H9 (cell line): ENCODE data around the gene NEMP1. TPM values are rescaled to one million over a fixed set of nuclear protein-coding genes. Genes with fewer than 3 reads are reported as not detected.

Experiments
- DNase-seq: peaks from one replicate; pipeline ENCODE4 v3.0.0-alpha.2; 2017
- H2AFZ ChIP-seq: one replicate; pipeline ENCODE4 v1.6.1; 2013; ENCODE audit warnings: mild to moderate bottlenecking, low read length, control low read depth, moderate library complexity
- H2AK5ac ChIP-seq: 2 replicates; pipeline ENCODE4 v1.6.1; 2013; ENCODE audit warnings: low read length, control low read depth, mixed read lengths; ENCODE audit not compliant: insufficient read length
- H2BK120ac ChIP-seq: one replicate; pipeline ENCODE4 v1.6.1; 2013; ENCODE audit warnings: low read depth, mild to moderate bottlenecking, low read length, control low read depth, inconsistent platforms; ENCODE audit not compliant: poor library complexity, severe bottlenecking
- H2BK12ac ChIP-seq: 2 replicates; pipeline ENCODE4 v1.6.1; 2013; ENCODE audit warnings: low read length, control low read depth, mixed read lengths, low read depth; ENCODE audit not compliant: insufficient read length
- H2BK15ac ChIP-seq: 2 replicates; pipeline ENCODE4 v1.6.1; 2013; ENCODE audit warnings: low read depth, low read length, control low read depth
- H2BK20ac ChIP-seq: one replicate; pipeline ENCODE4 v1.6.1; 2013; ENCODE audit warnings: low read depth, mild to moderate bottlenecking, low read length, control low read depth, inconsistent platforms; ENCODE audit not compliant: poor library complexity, severe bottlenecking
- H2BK5ac ChIP-seq: 2 replicates; pipeline ENCODE4 v1.6.1; 2013; ENCODE audit warnings: low read length, control low read depth, mixed read lengths; ENCODE audit not compliant: insufficient read length
- H3K14ac ChIP-seq: 2 replicates; pipeline ENCODE4 v1.6.1; 2013; ENCODE audit warnings: low read length, control low read depth; ENCODE audit not compliant: insufficient read depth
- H3K18ac ChIP-seq: 2 replicates; pipeline ENCODE4 v1.6.1; 2013; ENCODE audit warnings: low read depth, mild to moderate bottlenecking, mixed read lengths, low read length, control low read depth; ENCODE audit not compliant: insufficient read length
- H3K23ac ChIP-seq: 2 replicates; pipeline ENCODE4 v1.6.1; 2013; ENCODE audit warnings: low read length, control low read depth, mixed read lengths, low read depth; ENCODE audit not compliant: insufficient read length
- H3K23me2 ChIP-seq: 2 replicates; pipeline ENCODE4 v1.6.1; 2013; ENCODE audit warnings: low read depth, mild to moderate bottlenecking, mixed read lengths, low read length, control low read depth; ENCODE audit not compliant: insufficient read length, poor library complexity, severe bottlenecking
- H3K27ac ChIP-seq: 2 replicates; pipeline ENCODE4 v1.5.1; 2013; ENCODE audit warnings: low read length, control low read depth, mixed read lengths, low read depth; ENCODE audit not compliant: insufficient read length
- H3K27me3 ChIP-seq: 2 replicates; pipeline ENCODE4 v1.6.1; 2013; ENCODE audit warnings: low read length, control low read depth, inconsistent platforms; ENCODE audit not compliant: insufficient read depth
- H3K4ac ChIP-seq: 2 replicates; pipeline ENCODE4 v1.6.1; 2013; ENCODE audit warnings: low read depth, mild to moderate bottlenecking, control low read depth, inconsistent platforms, low read length, moderate library complexity
- H3K4me1 ChIP-seq: 2 replicates; pipeline ENCODE4 v1.6.1; 2013; ENCODE audit warnings: low read length, control low read depth, inconsistent platforms; ENCODE audit not compliant: insufficient read depth
- H3K4me2 ChIP-seq: 2 replicates; pipeline ENCODE4 v1.6.1; 2013; ENCODE audit warnings: low read length, control low read depth, mixed read lengths; ENCODE audit not compliant: insufficient read length, insufficient read depth
- H3K56ac ChIP-seq: 2 replicates; pipeline ENCODE4 v1.6.1; 2013; ENCODE audit warnings: low read depth, mild to moderate bottlenecking, mixed read lengths, low read length, control low read depth; ENCODE audit not compliant: insufficient read length
- H3K79me1 ChIP-seq: 2 replicates; pipeline ENCODE4 v1.6.1; 2013; ENCODE audit warnings: low read depth, mild to moderate bottlenecking, moderate library complexity, low read length, control low read depth, inconsistent platforms; ENCODE audit not compliant: insufficient read depth, poor library complexity, severe bottlenecking
- H3K79me2 ChIP-seq: 2 replicates; pipeline ENCODE4 v1.6.1; 2013; ENCODE audit warnings: low read length, control low read depth, inconsistent platforms; ENCODE audit not compliant: insufficient read depth
- H3K9ac ChIP-seq: 2 replicates; pipeline ENCODE4 v1.6.1; 2013; ENCODE audit warnings: low read length, control low read depth, mixed read lengths; ENCODE audit not compliant: insufficient read length; ENCODE audit errors: extremely low read depth
- H3K9me3 ChIP-seq: one replicate; pipeline ENCODE4 v1.6.1; 2013; ENCODE audit warnings: low read depth, low read length, inconsistent platforms; ENCODE audit not compliant: control insufficient read depth
- H3T11ph ChIP-seq: one replicate; pipeline ENCODE4 v1.6.1; 2013; ENCODE audit warnings: mild to moderate bottlenecking, low read length, control low read depth, inconsistent platforms
- H4K20me1 ChIP-seq: one replicate; pipeline ENCODE4 v1.6.1; 2013; ENCODE audit not compliant: control insufficient read depth, insufficient read length, insufficient read depth
- H4K5ac ChIP-seq: 2 replicates; pipeline ENCODE4 v1.6.1; 2013; ENCODE audit warnings: low read depth, mild to moderate bottlenecking, mixed read lengths, low read length, control low read depth; ENCODE audit not compliant: insufficient read length
- H4K8ac ChIP-seq: replicated peaks from 2 replicates; pipeline ENCODE4 v1.6.1; 2013; ENCODE audit warnings: low read length, control low read depth, mixed read lengths, low read depth; ENCODE audit not compliant: insufficient read length
- H4K91ac ChIP-seq: 2 replicates; pipeline ENCODE4 v1.6.1; 2013; ENCODE audit warnings: low read depth, mild to moderate bottlenecking, moderate library complexity, mixed read lengths, low read length, control low read depth; ENCODE audit not compliant: insufficient read length
- H3K27ac Mint-ChIP-seq, 3 experiments: 2 replicates in 2 of 3; 3 replicates in 1 of 3; pipeline ENCODE4 v1.8.0; 2020 to 2021; ENCODE audit warnings: mixed read lengths in 3 of 3, mild to moderate bottlenecking in 1 of 3, moderate library complexity in 1 of 3
- H3K27me3 Mint-ChIP-seq: 2 replicates; pipeline ENCODE4 v1.8.0; 2021; ENCODE audit warnings: low read depth, mild to moderate bottlenecking, moderate library complexity, mixed read lengths
- H3K36me3 Mint-ChIP-seq, 3 experiments: 2 replicates in 2 of 3; 3 replicates in 1 of 3; pipeline ENCODE4 v1.8.0; 2020 to 2021; ENCODE audit warnings: low read depth in 3 of 3, mixed read lengths in 3 of 3; ENCODE audit not compliant: insufficient read depth in 1 of 3
- H3K4me1 Mint-ChIP-seq, 2 experiments: 2 replicates each; pipeline ENCODE4 v1.8.0; 2020; ENCODE audit warnings: mixed read lengths in 2 of 2
- H3K4me3 Mint-ChIP-seq, 2 experiments: 2 replicates in 1 of 2; 3 replicates in 1 of 2; pipeline ENCODE4 v1.8.0; 2020 to 2021; ENCODE audit warnings: mild to moderate bottlenecking in 2 of 2, mixed read lengths in 2 of 2, moderate library complexity in 1 of 2
- H3K9me3 Mint-ChIP-seq, 2 experiments: 2 replicates in 1 of 2; 3 replicates in 1 of 2; pipeline ENCODE4 v1.8.0; 2020; ENCODE audit warnings: mild to moderate bottlenecking in 2 of 2, mixed read lengths in 2 of 2, moderate library complexity in 1 of 2
- WGBS: extraction: QIAGEN DNeasy Blood & Tissue Kit; methylation state at CpG from one replicate; pipeline ENCODE4 v1.1.7; 2013; ENCODE audit warnings: missing lambda C conversion rate, low lambda C conversion rate, mixed read lengths; ENCODE audit not compliant: insufficient read length; ENCODE audit errors: extremely low coverage; 5-methylcytosine and 5-hydroxymethylcytosine counted together
- total RNA-seq: library from RNA; stranded (reverse); gene quantifications from 2 replicates; pipeline ENCODE4 v1.2.1, GENCODE V29; 2021
- TF ChIP-seq, protein P1 (sequence below): fragments of 200-600 bp; sonication (generic); conservative IDR thresholded peaks from 3 replicates; pipeline ENCODE4 v1.8.0; 2021; ENCODE audit warnings: antibody characterized with exemption, mild to moderate bottlenecking

NEMP1 gene
- total RNA-seq, 1 experiment from 2014 or later = 50.1 TPM

DNA sequence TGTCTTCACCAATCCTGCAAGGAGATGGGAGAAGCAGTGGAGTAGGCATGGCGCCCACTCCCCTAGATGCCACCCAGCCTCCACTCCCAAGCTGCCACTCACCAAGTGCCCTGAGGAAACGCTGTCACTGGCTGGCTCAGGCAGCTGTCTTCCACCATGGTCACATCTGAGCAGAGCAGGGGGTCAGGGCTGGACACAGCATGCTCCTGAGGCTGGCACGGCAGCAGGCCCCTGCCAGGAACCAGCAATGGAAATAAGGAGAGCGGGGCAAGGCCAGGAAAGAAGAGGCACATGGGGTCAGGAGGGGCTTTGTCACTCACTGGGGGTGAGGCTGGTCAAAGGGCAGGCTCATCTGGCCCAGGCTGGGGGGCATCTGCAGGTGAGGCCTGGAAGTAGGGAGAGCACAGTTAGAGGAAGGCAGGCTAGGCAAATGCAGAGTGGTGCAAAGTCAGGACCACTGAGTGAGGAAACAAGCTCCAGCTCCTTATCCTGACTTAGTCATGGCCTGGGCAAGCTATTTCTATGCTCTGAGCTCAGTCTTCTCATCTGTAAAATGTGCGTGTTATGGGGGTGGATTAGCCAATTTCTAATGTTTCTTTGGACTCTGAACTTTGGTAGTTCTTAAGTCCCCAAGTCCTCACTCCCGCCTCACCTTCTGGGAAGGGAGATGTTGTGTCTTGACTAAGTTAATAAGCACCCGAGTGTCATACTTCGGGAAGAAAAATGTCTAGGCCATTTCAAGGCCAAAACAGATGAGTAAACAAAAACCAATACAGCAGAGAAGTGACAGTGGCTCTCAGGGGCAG is 18.4 kb upstream of the NEMP1 start:
- Histone ChIP-seq H3T11ph (no peak overlapping the region), H3K18ac (no peak overlapping the region), H4K5ac (no peak overlapping the region), H3K4me2 (no peak overlapping the region), H3K79me1 (no peaks in the 10 kb centered on the region), H2BK15ac (no peak overlapping the region), H3K4me1 (no peaks in the 10 kb centered on the region; the same call in 1 of the 2 replicates), H3K56ac (no peak overlapping the region), H2BK20ac (no peak overlapping the region), H3K9me3 (no peaks in the 10 kb centered on the region), H3K23ac (no peak overlapping the region), H4K20me1 (no peaks in the 10 kb centered on the region), H3K23me2 (no peaks in the 10 kb centered on the region), H2BK12ac (no peak overlapping the region), H2AFZ (no peak overlapping the region), H3K27ac (no peak overlapping the region), H3K27me3 (no peaks in the 10 kb centered on the region), H2AK5ac (no peak overlapping the region), H2BK120ac (no peak overlapping the region), H3K79me2 (no peaks in the 10 kb centered on the region), H2BK5ac (no peak overlapping the region), H3K14ac (no peak overlapping the region), H3K4ac (no peak overlapping the region), H4K91ac (no peak overlapping the region), H3K9ac (no peak overlapping the region), H4K8ac (no peak overlapping the region)
- no CpG with 5 or more reads among the region's 8 CpGs for WGBS
- no peaks in the 10 kb centered on the region for H3K9me3 Mint-ChIP-seq
- no peaks in the 10 kb centered on the region; the same call in 1 of the 2 replicates for H3K27me3 Mint-ChIP-seq
- DNase-seq = no peak
- H3K36me3 Mint-ChIP-seq = peaks cover 12 to 71% (median 57%) of the 10 kb centered on the region in 3 experiments
- no peak overlapping the region for H3K4me3 Mint-ChIP-seq
- H3K4me1 Mint-ChIP-seq = peaks cover 33 to 38% of the 10 kb centered on the region in 2 experiments
- TF ChIP-seq, protein P1, sequence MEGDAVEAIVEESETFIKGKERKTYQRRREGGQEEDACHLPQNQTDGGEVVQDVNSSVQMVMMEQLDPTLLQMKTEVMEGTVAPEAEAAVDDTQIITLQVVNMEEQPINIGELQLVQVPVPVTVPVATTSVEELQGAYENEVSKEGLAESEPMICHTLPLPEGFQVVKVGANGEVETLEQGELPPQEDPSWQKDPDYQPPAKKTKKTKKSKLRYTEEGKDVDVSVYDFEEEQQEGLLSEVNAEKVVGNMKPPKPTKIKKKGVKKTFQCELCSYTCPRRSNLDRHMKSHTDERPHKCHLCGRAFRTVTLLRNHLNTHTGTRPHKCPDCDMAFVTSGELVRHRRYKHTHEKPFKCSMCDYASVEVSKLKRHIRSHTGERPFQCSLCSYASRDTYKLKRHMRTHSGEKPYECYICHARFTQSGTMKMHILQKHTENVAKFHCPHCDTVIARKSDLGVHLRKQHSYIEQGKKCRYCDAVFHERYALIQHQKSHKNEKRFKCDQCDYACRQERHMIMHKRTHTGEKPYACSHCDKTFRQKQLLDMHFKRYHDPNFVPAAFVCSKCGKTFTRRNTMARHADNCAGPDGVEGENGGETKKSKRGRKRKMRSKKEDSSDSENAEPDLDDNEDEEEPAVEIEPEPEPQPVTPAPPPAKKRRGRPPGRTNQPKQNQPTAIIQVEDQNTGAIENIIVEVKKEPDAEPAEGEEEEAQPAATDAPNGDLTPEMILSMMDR = no peak
- H3K27ac Mint-ChIP-seq = peak overlapping the region in 2 of 3 experiments; percentile 71 to 97; a peak in 3 of 7 replicates
